DND-41 (cell line): Measurements from ENCODE around the gene MITF.
"Not testable (repeated sequence)": the region's sequence is repeated elsewhere in the genome, so short reads cannot be mapped to it uniquely, and the experiment has no call there.

Experiments used
- EZH2 ChIP-seq: IDR thresholded peaks from 3 replicates; pipeline ENCODE4 v1.6.1; 2012; ENCODE audit warnings: borderline replicate concordance, low read depth, mild to moderate bottlenecking, moderate library complexity, low read length, inconsistent platforms; ENCODE audit not compliant: severe bottlenecking
- TF ChIP-seq, protein P1 (sequence below): IDR thresholded peaks from 2 replicates; pipeline ENCODE4 v1.5.1; 2012; ENCODE audit warnings: borderline replicate concordance, low read length, moderate library complexity, mild to moderate bottlenecking; ENCODE audit not compliant: poor library complexity, severe bottlenecking; ENCODE audit errors: extremely low read depth

GRCh38 chr3:69796126-69796525 lies 56.9 kb downstream of the MITF start:
- TF ChIP-seq, protein P1, sequence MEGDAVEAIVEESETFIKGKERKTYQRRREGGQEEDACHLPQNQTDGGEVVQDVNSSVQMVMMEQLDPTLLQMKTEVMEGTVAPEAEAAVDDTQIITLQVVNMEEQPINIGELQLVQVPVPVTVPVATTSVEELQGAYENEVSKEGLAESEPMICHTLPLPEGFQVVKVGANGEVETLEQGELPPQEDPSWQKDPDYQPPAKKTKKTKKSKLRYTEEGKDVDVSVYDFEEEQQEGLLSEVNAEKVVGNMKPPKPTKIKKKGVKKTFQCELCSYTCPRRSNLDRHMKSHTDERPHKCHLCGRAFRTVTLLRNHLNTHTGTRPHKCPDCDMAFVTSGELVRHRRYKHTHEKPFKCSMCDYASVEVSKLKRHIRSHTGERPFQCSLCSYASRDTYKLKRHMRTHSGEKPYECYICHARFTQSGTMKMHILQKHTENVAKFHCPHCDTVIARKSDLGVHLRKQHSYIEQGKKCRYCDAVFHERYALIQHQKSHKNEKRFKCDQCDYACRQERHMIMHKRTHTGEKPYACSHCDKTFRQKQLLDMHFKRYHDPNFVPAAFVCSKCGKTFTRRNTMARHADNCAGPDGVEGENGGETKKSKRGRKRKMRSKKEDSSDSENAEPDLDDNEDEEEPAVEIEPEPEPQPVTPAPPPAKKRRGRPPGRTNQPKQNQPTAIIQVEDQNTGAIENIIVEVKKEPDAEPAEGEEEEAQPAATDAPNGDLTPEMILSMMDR = not testable (repeated sequence)
- not testable (repeated sequence) for TF ChIP-seq EZH2
